Neural cell (in vitro differentiated cells): ENCODE measurements around the gene KRTAP26-1. TPM values are rescaled to one million over a fixed set of nuclear protein-coding genes. Genes with fewer than 3 reads are reported as not detected.

Experiments
- H2AFZ ChIP-seq: fragments of 200-600, 300-800 bp; sonication (generic), shearing (Covaris generic); 2 replicates; pipeline ENCODE4 v1.6.0; 2014; ENCODE audit warnings: low read depth, mild to moderate bottlenecking, antibody characterized with exemption, low read length, moderate library complexity
- H3F3A ChIP-seq: fragments of 200-600 bp; shearing (Covaris generic); 2 replicates; pipeline ENCODE4 v1.6.1; 2016; ENCODE audit warnings: mild to moderate bottlenecking, moderate library complexity, mixed read lengths, antibody characterized with exemption, low read length; ENCODE audit not compliant: insufficient read depth, poor library complexity, severe bottlenecking
- H3K27ac ChIP-seq: fragments of 200-600, 300-800 bp; sonication (generic), shearing (Covaris generic); 2 replicates; pipeline ENCODE4 v1.5.1; 2014; ENCODE audit warnings: mild to moderate bottlenecking, low read length, moderate library complexity
- H3K27me3 ChIP-seq: fragments of 300-800, 200-600 bp; sonication (generic), shearing (Covaris generic); 2 replicates; pipeline ENCODE4 v1.6.0; 2014; ENCODE audit warnings: mild to moderate bottlenecking, low read depth, low read length, moderate library complexity; ENCODE audit not compliant: insufficient read depth
- H3K36me3 ChIP-seq: fragments of 300-800, 200-600 bp; sonication (generic), shearing (Covaris generic); 2 replicates; pipeline ENCODE4 v1.5.1; 2014; ENCODE audit warnings: mild to moderate bottlenecking, antibody characterized with exemption, low read length, moderate library complexity; ENCODE audit not compliant: insufficient read depth
- H3K4me2 ChIP-seq: fragments of 300-800, 200-600 bp; sonication (generic), shearing (Covaris generic); 2 replicates; pipeline ENCODE4 v1.6.0; 2014; ENCODE audit warnings: mild to moderate bottlenecking, low read length
- H3K4me3 ChIP-seq: fragments of 300-800, 200-600 bp; sonication (generic), shearing (Covaris generic); 2 replicates; pipeline ENCODE4 v1.5.1; 2014; ENCODE audit warnings: mild to moderate bottlenecking, low read length, moderate library complexity
- H3K79me2 ChIP-seq: fragments of 200-600 bp; shearing (Covaris generic); replicated peaks from 2 replicates; pipeline ENCODE4 v1.6.0; 2014; ENCODE audit warnings: mild to moderate bottlenecking, low read length, moderate library complexity; ENCODE audit not compliant: insufficient read depth
- H3K9ac ChIP-seq: fragments of 300-800, 200-600 bp; sonication (generic), shearing (Covaris generic); 2 replicates; pipeline ENCODE4 v1.6.1; 2016; ENCODE audit warnings: mild to moderate bottlenecking, low read length, mixed read lengths
- H3K9me2 ChIP-seq: fragments of 200-600 bp; shearing (Covaris generic); 2 replicates; pipeline ENCODE4 v1.6.1; 2016; ENCODE audit warnings: mild to moderate bottlenecking, low read length, mixed read lengths; ENCODE audit not compliant: insufficient read depth
- H3K9me3 ChIP-seq: fragments of 200-600, 300-800 bp; sonication (generic), shearing (Covaris generic); 2 replicates; pipeline ENCODE4 v1.6.1; 2016; ENCODE audit warnings: mild to moderate bottlenecking, mixed run types, low read length, moderate library complexity, mixed read lengths
- H4K20me1 ChIP-seq: fragments of 200-600 bp; shearing (Covaris generic); 2 replicates; pipeline ENCODE4 v1.6.1; 2016; ENCODE audit warnings: mild to moderate bottlenecking, mixed run types; ENCODE audit not compliant: insufficient read depth
- CTCF ChIP-seq: fragments of 450-650 bp; IDR thresholded peaks from 2 replicates; pipeline ENCODE4 v1.5.1; 2014; ENCODE audit warnings: antibody characterized with exemption, mild to moderate bottlenecking, moderate library complexity; ENCODE audit not compliant: poor library complexity, severe bottlenecking
- EP300 ChIP-seq: fragments of 450-650 bp; conservative IDR thresholded peaks from 2 replicates; pipeline ENCODE4 v1.6.1; 2014; ENCODE audit warnings: antibody characterized with exemption, mild to moderate bottlenecking, moderate library complexity; ENCODE audit not compliant: poor library complexity, severe bottlenecking
- EZH2 ChIP-seq: fragments of 200-600, 300-800 bp; shearing (Covaris generic), sonication (generic); IDR thresholded peaks from 2 replicates; pipeline ENCODE4 v1.6.1; 2014; ENCODE audit warnings: antibody characterized with exemption, low read length, borderline replicate concordance, mild to moderate bottlenecking; ENCODE audit not compliant: insufficient read depth, poor library complexity, severe bottlenecking
- MXI1 ChIP-seq: fragments of 450-650 bp; conservative IDR thresholded peaks from 2 replicates; pipeline ENCODE4 v1.6.1; 2014; ENCODE audit warnings: antibody characterized with exemption, mild to moderate bottlenecking; ENCODE audit not compliant: poor library complexity, severe bottlenecking
- POLR2AphosphoS5 ChIP-seq: IDR thresholded peaks from 2 replicates; pipeline ENCODE4 v1.6.1; 2012
- RAD21 ChIP-seq: fragments of 450-650 bp; conservative IDR thresholded peaks from 2 replicates; pipeline ENCODE4 v1.6.1; 2014; ENCODE audit warnings: antibody characterized with exemption, mild to moderate bottlenecking, moderate library complexity
- REST ChIP-seq: IDR thresholded peaks from 2 replicates; pipeline ENCODE4 v1.6.1; 2012; ENCODE audit warnings: borderline replicate concordance
- SMC3 ChIP-seq: fragments of 450-650 bp; conservative IDR thresholded peaks from 2 replicates; pipeline ENCODE4 v1.6.1; 2014; ENCODE audit warnings: antibody characterized with exemption, mild to moderate bottlenecking, moderate library complexity; ENCODE audit not compliant: poor library complexity
- TAF1 ChIP-seq: IDR thresholded peaks from 2 replicates; pipeline ENCODE4 v1.6.1; 2012; ENCODE audit warnings: low read depth
- polyA plus RNA-seq: library from polyadenylated mRNA; depleted of rRNA; stranded (reverse); fragments of >200 nt; gene quantifications from 2 replicates; pipeline ENCODE4 v1.2.3, GENCODE V29; 2014

The KRTAP26-1 gene
- polyA plus RNA-seq, 1 donor from 2014 or later = not detected

GRCh38 chr21:30348506-30348905 is 28.4 kb upstream of the KRTAP26-1 start, which contains the start of gene KRTAP23-1:
KRTAP23-1 (minus strand) TSS chr21:30348606; CDS start chr21:30348606, 0 bp downstream.
- Histone ChIP-seq H3K27me3 (no peaks in the 10 kb centered on the region), H3F3A (no peaks in the 10 kb centered on the region), H3K36me3 (no peaks in the 10 kb centered on the region), H3K9ac (no peak within 1 kb of the TSS), H3K4me3 (no peak within 1 kb of the TSS), H4K20me1 (no peaks in the 10 kb centered on the region), H3K9me3 (no peaks in the 10 kb centered on the region), H3K79me2 (no peaks in the 10 kb centered on the region), H2AFZ (no peak within 1 kb of the TSS), H3K4me2 (no peak within 1 kb of the TSS), H3K9me2 (no peaks in the 10 kb centered on the region), H3K27ac (no peak within 1 kb of the TSS)
- TF ChIP-seq CTCF = no peak
- no peak for TF ChIP-seq EP300
- TF ChIP-seq MXI1 = no peak
- TF ChIP-seq EZH2 = no peak
- TF ChIP-seq RAD21 = no peak
- TF ChIP-seq POLR2AphosphoS5 = no peak
- TF ChIP-seq REST = no peak
- TF ChIP-seq SMC3 = no peak
- TF ChIP-seq TAF1 = no peak

GRCh38 chr21:30345014-30345413 is 24.9 kb upstream of the KRTAP26-1 start:
- Histone ChIP-seq H3K27ac (no peak overlapping the region), H3K79me2 (no peaks in the 10 kb centered on the region), H2AFZ (no peak overlapping the region), H3K9me2 (no peaks in the 10 kb centered on the region), H3K9ac (no peak overlapping the region), H3K9me3 (no peaks in the 10 kb centered on the region), H3F3A (no peaks in the 10 kb centered on the region), H3K36me3 (no peaks in the 10 kb centered on the region), H4K20me1 (no peaks in the 10 kb centered on the region), H3K27me3 (no peaks in the 10 kb centered on the region), H3K4me3 (no peak overlapping the region), H3K4me2 (no peak overlapping the region)
- TF ChIP-seq REST = no peak
- TF ChIP-seq TAF1 = no peak
- TF ChIP-seq RAD21 = no peak
- TF ChIP-seq MXI1 = no peak
- TF ChIP-seq CTCF = no peak
- no peak for TF ChIP-seq POLR2AphosphoS5
- TF ChIP-seq EP300 = no peak
- TF ChIP-seq EZH2 = no peak
- TF ChIP-seq SMC3 = no peak
